SIG-M5 treated with dmso at 0.1 percent for 504 hours (cell line): ENCODE measurements around the gene PDLIM3.

ENCODE experiments used
- DNase-seq: peaks from one replicate; lab custom pipeline; 2025; ENCODE audit not compliant: unreplicated experiment; lab: John Stamatoyannopoulos, UW

The PDLIM3 gene

DNA sequence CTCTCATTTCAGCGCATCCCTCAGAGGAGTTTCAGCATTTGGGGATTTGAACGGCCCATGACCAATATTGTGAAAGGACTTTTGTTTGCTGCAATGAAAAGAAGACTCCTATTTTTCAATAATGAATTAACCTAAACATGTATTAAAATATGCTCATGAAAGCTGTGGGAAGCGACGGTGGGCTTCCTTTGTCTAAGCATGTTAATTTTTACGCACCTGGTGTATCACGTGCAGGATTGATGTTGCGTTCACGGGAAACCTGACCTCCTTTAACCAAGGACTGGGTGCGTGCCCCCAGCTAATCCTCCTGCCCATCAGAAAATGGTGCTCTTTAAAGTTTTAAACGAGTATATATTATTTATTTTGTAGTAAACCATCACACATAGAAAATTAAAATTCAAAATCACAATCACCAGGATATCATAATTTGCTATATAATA lies 63.2 kb downstream of the PDLIM3 start:
- DNase-seq = no peak

DNA sequence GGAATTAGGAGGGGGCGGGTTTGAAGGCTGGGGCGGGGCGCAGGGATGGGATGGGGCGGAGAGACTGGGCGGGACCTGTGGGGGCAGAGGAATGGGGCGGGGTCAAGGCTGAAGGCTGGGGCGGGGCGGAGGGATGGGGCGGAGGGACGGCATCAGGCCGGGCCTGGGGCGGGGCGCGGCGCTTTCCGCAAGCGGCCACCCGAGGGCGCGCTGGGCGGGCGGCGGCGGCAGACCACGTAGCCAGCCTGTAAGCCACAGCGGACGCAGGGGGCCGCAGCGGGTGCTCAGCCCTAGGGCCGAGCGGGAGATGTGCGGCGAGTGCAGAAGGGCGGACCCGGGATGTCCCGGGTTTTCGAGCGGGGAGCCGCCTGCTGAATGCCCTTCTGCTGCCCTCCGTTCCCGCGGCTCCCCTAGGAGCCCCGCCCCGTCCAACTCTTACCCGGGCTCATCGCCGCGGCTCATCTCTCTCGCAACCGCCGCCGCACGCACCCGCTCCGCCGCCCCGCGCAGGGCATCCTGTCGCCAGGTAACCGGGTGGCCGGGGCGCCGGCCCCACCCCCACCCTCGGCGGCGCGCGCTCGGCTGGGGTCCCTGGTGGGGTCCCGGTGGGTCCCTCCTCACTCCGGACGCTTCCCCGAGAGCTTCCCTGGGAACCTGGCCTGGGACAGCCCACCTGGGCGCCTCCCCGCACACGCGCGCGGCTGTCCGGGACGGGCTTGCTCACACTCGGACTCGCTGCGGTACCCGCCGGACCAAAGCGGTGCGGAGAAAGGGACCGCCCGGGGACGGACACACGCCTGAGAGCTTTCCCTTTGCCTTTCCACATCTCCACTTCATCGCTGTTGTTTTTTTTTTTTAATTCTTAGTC lies 63.8 kb downstream of the PDLIM3 start, which contains the start of gene CCDC110:
TSS of gene CCDC110 (minus strand) at position 499 of the 868 bp plus-strand sequence. CDS start at position 449, 50 bp downstream.
- peak; percentile 78 for DNase-seq

GRCh38 chr4:185470501-185471195 lies 64.7 kb downstream of the PDLIM3 start:
- no peak for DNase-seq

- no peak for DNase-seq
Measured at GRCh38 chr4:185469580-185470154, 65.6 kb downstream of the PDLIM3 start.

GRCh38 chr4:185468999-185469398 lies 66.3 kb downstream of the PDLIM3 start:
- no peak for DNase-seq

GRCh38 chr4:185467991-185468390 lies 67.3 kb downstream of the PDLIM3 start:
- DNase-seq = no peak

GRCh38 chr4:185467101-185467500 lies 68.2 kb downstream of the PDLIM3 start:
- DNase-seq = no peak

DNA sequence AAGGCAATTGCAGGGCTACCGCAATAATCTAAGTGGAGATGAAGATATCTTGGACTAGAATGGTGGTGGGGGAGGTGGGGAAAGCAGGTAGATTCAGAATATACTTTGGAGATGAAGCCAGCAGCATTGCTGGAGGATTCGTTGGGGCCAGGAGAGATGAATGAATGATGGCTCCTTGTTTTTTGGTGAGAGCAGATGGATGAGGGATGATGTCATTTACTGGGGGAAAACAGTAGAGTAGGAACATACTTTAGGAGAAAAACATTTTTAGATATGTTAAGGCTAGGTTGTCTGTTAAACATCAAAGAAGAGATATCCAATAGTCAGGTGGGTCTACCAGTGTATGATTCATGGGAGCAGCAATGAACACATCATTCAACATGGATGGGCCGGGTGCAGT lies 69.6 kb downstream of the PDLIM3 start:
- DNase-seq = no peak

DNA sequence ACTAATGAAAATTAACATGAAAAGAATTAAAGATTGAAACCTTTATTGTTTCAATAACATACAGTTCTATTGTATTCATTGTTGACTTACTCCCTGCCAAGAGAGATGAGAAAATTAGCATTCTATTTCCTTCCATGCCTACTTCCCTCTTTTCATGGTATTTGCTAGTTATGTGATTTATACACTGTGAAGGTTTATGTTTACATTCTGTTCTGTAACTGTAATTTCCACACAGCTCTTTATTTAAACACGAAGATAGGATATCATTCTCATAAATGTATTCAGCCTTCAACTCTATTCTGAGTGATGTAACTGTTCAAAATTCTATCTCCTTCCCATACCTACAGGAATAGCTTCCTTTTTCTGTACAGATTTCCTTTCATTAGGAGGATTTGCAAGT lies 70.4 kb downstream of the PDLIM3 start:
- no peak for DNase-seq

GRCh38 chr4:185464183-185464582 lies 71.1 kb downstream of the PDLIM3 start:
- DNase-seq = no peak

- DNase-seq = no peak
Measured at GRCh38 chr4:185463541-185463940, 71.8 kb downstream of the PDLIM3 start.

DNA sequence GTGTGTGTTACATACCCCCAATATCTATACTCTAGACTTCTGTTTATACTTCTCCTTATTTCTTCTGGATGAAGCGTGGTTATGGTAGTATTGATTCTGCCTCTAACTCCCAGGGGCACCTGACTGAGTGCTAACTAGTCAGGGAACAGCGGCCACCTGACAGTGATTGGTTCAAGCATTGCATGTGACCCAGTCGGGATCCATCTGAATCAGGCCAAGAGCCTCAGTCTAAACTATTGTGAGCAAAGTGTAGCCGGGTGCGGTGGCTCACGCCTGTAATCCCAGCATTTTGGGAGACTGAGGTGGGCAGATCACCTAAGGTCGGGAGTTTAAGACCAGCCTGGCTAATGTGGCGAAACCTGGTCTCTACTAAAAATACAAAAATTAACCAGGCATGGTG lies 73.7 kb downstream of the PDLIM3 start:
- DNase-seq = no peak

DNA sequence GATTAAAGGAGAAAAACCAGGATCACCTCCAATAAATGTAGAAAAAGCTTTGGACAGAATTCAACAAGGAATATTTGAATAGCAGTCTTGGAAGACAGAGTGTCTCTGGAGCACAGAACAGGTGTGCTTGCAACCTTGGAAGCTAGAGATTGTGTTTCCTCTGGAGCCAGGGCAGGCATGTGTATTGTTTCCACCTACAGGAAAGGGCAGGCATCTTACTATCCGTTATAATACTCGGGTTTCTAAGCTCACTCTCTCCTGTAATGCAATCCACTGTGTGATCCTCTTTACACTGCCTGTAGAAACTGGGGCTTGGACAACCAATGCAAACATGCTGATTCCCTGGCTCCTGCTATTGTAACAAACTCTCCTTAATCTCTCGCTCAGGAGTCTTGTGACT lies 78.2 kb downstream of the PDLIM3 start:
- DNase-seq = no peak

DNA sequence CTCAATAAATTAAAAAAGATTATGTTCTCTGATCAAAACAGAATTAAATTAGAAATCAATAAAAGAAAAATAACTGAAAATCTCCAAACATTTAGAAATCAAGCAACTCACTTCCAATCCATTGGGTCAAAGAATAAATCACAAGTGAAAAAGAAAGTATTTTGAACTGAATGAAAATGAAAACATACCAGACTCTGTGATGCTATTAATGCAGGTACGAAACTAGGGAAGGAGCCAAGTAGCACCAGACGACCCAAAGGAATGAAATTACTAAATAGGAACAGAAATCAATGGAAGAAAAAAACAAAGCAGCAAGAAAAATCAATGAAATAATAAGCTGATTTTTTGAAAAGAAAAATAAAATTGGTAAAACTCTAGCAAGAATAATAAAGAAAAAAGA lies 79.2 kb downstream of the PDLIM3 start:
- DNase-seq = no peak
